HepG2 (cell line): Measurements from ENCODE around the gene RASL10A. TPM values are rescaled to one million over a fixed set of nuclear protein-coding genes. Genes with fewer than 3 reads are reported as not detected.

Source experiments
- AHDC1 ChIP-seq: sonication (generic); formaldehyde crosslinking; IDR thresholded peaks from 2 replicates; pipeline ENCODE4 v1.5.1; 2020; ENCODE audit warnings: mild to moderate bottlenecking, missing genetic modification reagents, borderline replicate concordance
- CENPT ChIP-seq: sonication (generic); formaldehyde crosslinking; IDR thresholded peaks from 2 replicates; pipeline ENCODE4 v1.8.0; 2022; ENCODE audit warnings: low read depth, mild to moderate bottlenecking, moderate library complexity, missing genetic modification reagents
- HDAC2 ChIP-seq: sonication (generic); formaldehyde crosslinking; IDR thresholded peaks from 2 replicates; pipeline ENCODE4 v1.4.0; 2020; ENCODE audit warnings: missing genetic modification reagents
- HMGXB4 ChIP-seq, 2 experiments: sonication (generic) in 1 of 2; formaldehyde crosslinking in 1 of 2; IDR thresholded peaks; 2 replicates each; pipeline versions ENCODE4 v1.4.0 to v1.6.1; 2018 to 2020; ENCODE audit warnings: missing genetic modification reagents in 2 of 2, borderline replicate concordance in 1 of 2, low read depth in 1 of 2, mild to moderate bottlenecking in 1 of 2, missing biosample characterization in 1 of 2
- HOXA9 ChIP-seq: sonication (generic); formaldehyde crosslinking; IDR thresholded peaks from 2 replicates; pipeline ENCODE4 v1.8.1; 2022; ENCODE audit warnings: missing genetic modification reagents, mild to moderate bottlenecking, moderate library complexity, borderline replicate concordance
- MXD4 ChIP-seq: IDR thresholded peaks from 2 replicates; pipeline ENCODE4 v1.6.1; 2016; ENCODE audit warnings: mild to moderate bottlenecking, missing biosample characterization, missing genetic modification reagents
- NFIB ChIP-seq: sonication (generic); formaldehyde crosslinking; IDR thresholded peaks from 2 replicates; pipeline ENCODE4 v1.9.0; 2021; ENCODE audit warnings: missing genetic modification reagents, mild to moderate bottlenecking, borderline replicate concordance
- POGZ ChIP-seq: sonication (generic); formaldehyde crosslinking; IDR thresholded peaks from 2 replicates; pipeline ENCODE4 v1.4.0; 2020; ENCODE audit warnings: mild to moderate bottlenecking, missing genetic modification reagents
- RXRB ChIP-seq: IDR thresholded peaks from 2 replicates; pipeline ENCODE4 v1.6.1; 2016; ENCODE audit warnings: borderline replicate concordance, missing genetic modification reagents, missing compliant biosample characterization
- THAP7 ChIP-seq: sonication (generic); formaldehyde crosslinking; IDR thresholded peaks from 2 replicates; pipeline ENCODE4 v1.8.1; 2023; ENCODE audit warnings: mild to moderate bottlenecking, missing genetic modification reagents
- ZBTB21 ChIP-seq: sonication (generic); formaldehyde crosslinking; IDR thresholded peaks from 2 replicates; pipeline ENCODE4 v1.4.0; 2020; ENCODE audit warnings: missing genetic modification reagents
- ZFYVE20 ChIP-seq: sonication (generic); formaldehyde crosslinking; IDR thresholded peaks from 2 replicates; pipeline ENCODE4 v1.8.0; 2023; ENCODE audit warnings: low read depth, mild to moderate bottlenecking, moderate library complexity, missing genetic modification reagents, borderline replicate concordance
- ZNF253 ChIP-seq: sonication (generic); formaldehyde crosslinking; IDR thresholded peaks from 2 replicates; pipeline ENCODE4 v1.8.0; 2022; ENCODE audit warnings: mild to moderate bottlenecking, missing genetic modification reagents, borderline replicate concordance
- ZNF275 ChIP-seq: sonication (generic); formaldehyde crosslinking; IDR thresholded peaks from 2 replicates; pipeline ENCODE4 v1.8.0; 2022; ENCODE audit warnings: missing genetic modification reagents, mild to moderate bottlenecking, inconsistent platforms, borderline replicate concordance
- ZNF276 ChIP-seq: sonication (generic); formaldehyde crosslinking; IDR thresholded peaks from 2 replicates; pipeline ENCODE4 v1.4.0; 2020; ENCODE audit warnings: mild to moderate bottlenecking, low read depth, missing genetic modification reagents
- ZNF530 ChIP-seq: sonication (generic); formaldehyde crosslinking; IDR thresholded peaks from 2 replicates; pipeline ENCODE4 v1.5.0; 2020; ENCODE audit warnings: low read depth, mild to moderate bottlenecking, missing genetic modification reagents
- ZNF598 ChIP-seq: sonication (generic); formaldehyde crosslinking; IDR thresholded peaks from 2 replicates; pipeline ENCODE4 v1.5.1; 2020; ENCODE audit warnings: mild to moderate bottlenecking, missing genetic modification reagents, borderline replicate concordance
- polyA plus RNA-seq, 8 experiments: library from polyadenylated mRNA; depleted of rRNA in 3 of 8; stranded (reverse) in 7 of 8; unstranded in 1 of 8; fragments of >200 nt; fragmentation: Illumina TruSeq in 4 of 8; extraction: Trizol in 4 of 8; gene quantifications; 2 replicates each; pipeline versions ENCODE4 v1.2.1 to v1.2.3, GENCODE V29; 2011 to 2016; ENCODE audit warnings: low read depth in 4 of 8, missing spikeins in 1 of 8, mixed read lengths in 1 of 8; ENCODE audit not compliant: insufficient read depth in 1 of 8
- total RNA-seq, 5 experiments: library from RNA; depleted of rRNA; stranded (reverse); fragments of >200 nt; fragmentation: Illumina TruSeq; extraction: Trizol; gene quantifications; 2 replicates each; pipeline ENCODE4 v1.2.3, GENCODE V29; 2016; ENCODE audit warnings: low read depth in 1 of 5

Gene RASL10A
- total and polyA plus RNA-seq, 2 of the 13 experiments (the other 11 are each of a cell fraction or from before 2014, with no cell fraction given) = 0.05 to 0.22 TPM

GRCh38 chr22:29306175-29306834, 9.2 kb downstream of the RASL10A start, which contains the start of gene GAS2L1 (continued):
- TF ChIP-seq HMGXB4 (CRISPR knock-in tag; IDR thresholded peaks at IDR 0.05; ENCODE audit: borderline replicate concordance in 1 of 2, low read depth in 1 of 2) (peak; percentile 87 to 89), MXD4 (CRISPR knock-in tag) (no peak), ZFYVE20 (CRISPR knock-in tag) (no peak), ZNF598 (CRISPR knock-in tag) (no peak), ZNF253 (no peak), CENPT (CRISPR knock-in tag) (no peak), THAP7 (CRISPR knock-in tag) (0 out of 2 replicates have a peak, but pooled peaks have one; percentile 32), HOXA9 (CRISPR knock-in tag) (no peak), ZNF275 (no peak), NFIB (no peak), ZNF276 (CRISPR knock-in tag) (no peak), ZBTB21 (CRISPR knock-in tag) (no peak), HDAC2 (CRISPR knock-in tag) (peak; percentile 23; the same call in 1 of the 2 replicates), POGZ (CRISPR knock-in tag) (0 out of 2 replicates have a peak, but pooled peaks have one; percentile 8), AHDC1 (CRISPR knock-in tag) (no peak), RXRB (CRISPR knock-in tag) (peak; percentile 40; the same call in 1 of the 2 replicates), ZNF530 (CRISPR knock-in tag) (no peak)
